K562 (cell line): Measurements from ENCODE around the gene CLIP1.

ENCODE experiments used
- CTCF ChIP-seq, 3 experiments: IDR thresholded peaks in 2 of 3; conservative IDR thresholded peaks in 1 of 3; 2 replicates each; pipeline ENCODE4 v1.5.1; 2011 to 2012; ENCODE audit warnings: low read length in 3 of 3, mild to moderate bottlenecking in 3 of 3, control low read depth in 2 of 3, improper control_type of control experiment in 1 of 3, inconsistent platforms in 1 of 3, low read depth in 1 of 3, mixed read lengths in 1 of 3, moderate library complexity in 1 of 3; ENCODE audit not compliant: insufficient read depth in 2 of 3
- ZNF253 ChIP-seq: fragments of 250-450 bp; sonication (Bioruptor Pico); conservative IDR thresholded peaks from 2 replicates; pipeline ENCODE4 v1.6.1; 2021; ENCODE audit warnings: mild to moderate bottlenecking

GRCh38 chr12:122407208-122407607 is 15.3 kb downstream of the CLIP1 start:
- TF ChIP-seq ZNF253, result no peak
- no peak for TF ChIP-seq CTCF (IDR thresholded peaks at IDR 0.05 in 2 of 3, conservative IDR thresholded peaks at IDR 0.05 in 1 of 3; ENCODE audit: insufficient read depth in 2 of 3, low read depth in 1 of 3, low read length in 3 of 3)
